Measurements from ENCODE around the gene CAPN3.

CAPN3 gene

DNA sequence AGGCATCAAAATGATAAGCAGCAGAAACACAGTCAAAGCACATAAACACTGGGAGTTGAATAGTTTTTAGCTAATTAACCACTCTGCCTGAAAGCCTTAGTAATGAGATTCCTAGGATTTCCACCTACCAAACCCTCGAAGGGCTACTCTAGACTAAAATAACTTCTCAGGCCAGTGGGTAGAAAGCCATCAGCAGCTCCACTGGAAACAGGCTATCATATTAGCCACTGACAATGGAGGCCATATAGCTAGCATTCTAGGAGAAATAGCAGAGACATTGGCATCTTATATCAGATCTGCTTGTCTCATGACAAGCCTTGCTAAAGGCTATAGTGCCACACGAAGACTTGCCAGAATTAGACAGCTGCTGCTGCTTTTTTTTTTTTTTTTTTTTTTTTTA is 4.5 kb upstream of the CAPN3 start:
- Histone ChIP-seq H3K9me3 (ENCODE audit: control insufficient read depth, low read length) (no peaks in the 10 kb centered on the region), H3K27me3 (ENCODE audit: control insufficient read depth, insufficient read depth, low read length, poor library complexity, severe bottlenecking) (no peaks in the 10 kb centered on the region), H3K27ac (ENCODE audit: insufficient read depth, low read depth, low read length, poor library complexity, severe bottlenecking) (no peak overlapping the region), H3K4me3 (ENCODE audit: insufficient read depth, low read depth, low read length) (no peak overlapping the region), H3K4me1 (ENCODE audit: control insufficient read depth, insufficient read depth, low read length) (no peaks in the 10 kb centered on the region), H3K36me3 (ENCODE audit: control insufficient read depth, insufficient read depth, low read length) (no peaks in the 10 kb centered on the region)
- WGBS, 2 experiments, result 79 to 81% methylated on average over 2 of the region's 2 CpGs

DNA sequence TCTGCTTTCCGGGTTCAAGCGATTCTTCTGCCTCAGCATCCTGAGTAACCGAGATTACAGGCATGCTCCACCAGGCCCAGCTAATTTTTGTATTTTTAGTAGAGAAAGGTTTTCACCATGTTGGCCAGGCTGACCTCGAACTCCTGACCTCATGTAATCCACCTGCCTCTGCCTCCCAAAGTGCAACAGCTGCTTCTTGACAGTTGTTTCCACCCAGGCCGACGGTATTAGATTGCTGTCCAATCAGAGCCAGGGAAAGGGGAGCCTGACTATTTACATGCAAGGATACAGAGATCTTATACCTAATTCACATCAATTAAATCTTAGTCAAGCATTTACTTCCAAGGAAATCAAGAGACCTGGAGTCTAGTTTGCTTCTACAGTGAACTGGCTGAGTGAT is 4.0 kb upstream of the CAPN3 start:
- H3K36me3 ChIP-seq (ENCODE audit: control insufficient read depth, insufficient read depth, low read length), result no peaks in the 10 kb centered on the region
- H3K4me3 ChIP-seq (ENCODE audit: insufficient read depth, low read depth, low read length), result no peak overlapping the region
- WGBS, 2 experiments, result 82 to 93% methylated on average over 6 of the region's 6 CpGs
- no peak overlapping the region for H3K27ac ChIP-seq (ENCODE audit: insufficient read depth, low read depth, low read length, poor library complexity, severe bottlenecking)
- no peaks in the 10 kb centered on the region for H3K4me1 ChIP-seq (ENCODE audit: control insufficient read depth, insufficient read depth, low read length)
- H3K27me3 ChIP-seq (ENCODE audit: control insufficient read depth, insufficient read depth, low read length, poor library complexity, severe bottlenecking), result no peaks in the 10 kb centered on the region
- no peaks in the 10 kb centered on the region for H3K9me3 ChIP-seq (ENCODE audit: control insufficient read depth, low read length)

DNA sequence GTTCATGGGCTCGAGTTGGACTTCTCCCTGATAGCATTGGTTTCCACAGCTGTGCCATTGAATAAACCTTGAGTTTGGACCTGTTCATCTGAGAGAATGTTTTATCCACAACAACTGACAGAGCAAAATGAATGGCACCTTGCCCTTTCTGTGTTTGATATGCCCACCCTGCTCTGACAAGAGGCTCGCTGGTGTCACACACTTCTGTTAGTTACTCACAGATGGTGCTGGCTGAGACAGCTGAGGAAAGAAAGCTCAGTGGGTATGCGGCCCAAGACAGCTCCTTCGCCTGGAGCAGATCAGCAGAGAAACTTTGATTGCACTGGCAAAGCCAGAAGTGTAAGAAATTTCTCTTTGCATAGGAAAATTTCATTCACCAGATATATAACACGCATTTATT is 2.5 kb upstream of the CAPN3 start:
- Histone ChIP-seq H3K9me3 (ENCODE audit: control insufficient read depth, low read length) (no peaks in the 10 kb centered on the region), H3K4me3 (ENCODE audit: insufficient read depth, low read depth, low read length) (no peak overlapping the region), H3K36me3 (ENCODE audit: control insufficient read depth, insufficient read depth, low read length) (no peaks in the 10 kb centered on the region), H3K27me3 (ENCODE audit: control insufficient read depth, insufficient read depth, low read length, poor library complexity, severe bottlenecking) (no peaks in the 10 kb centered on the region), H3K4me1 (ENCODE audit: control insufficient read depth, insufficient read depth, low read length) (no peaks in the 10 kb centered on the region), H3K27ac (ENCODE audit: insufficient read depth, low read depth, low read length, poor library complexity, severe bottlenecking) (no peak overlapping the region)
- 94 to 95% methylated on average over 5 of the region's 5 CpGs for WGBS, 2 experiments

- H3K27me3 ChIP-seq (ENCODE audit: control insufficient read depth, insufficient read depth, low read length, poor library complexity, severe bottlenecking), result no peaks in the 10 kb centered on the region
- H3K4me1 ChIP-seq (ENCODE audit: control insufficient read depth, insufficient read depth, low read length), result no peaks in the 10 kb centered on the region
- H3K9me3 ChIP-seq (ENCODE audit: control insufficient read depth, low read length), result no peaks in the 10 kb centered on the region
- 95 to 96% methylated on average over 2 of the region's 2 CpGs for WGBS, 2 experiments
- H3K27ac ChIP-seq (ENCODE audit: insufficient read depth, low read depth, low read length, poor library complexity, severe bottlenecking), result no peak overlapping the region
- no peaks in the 10 kb centered on the region for H3K36me3 ChIP-seq (ENCODE audit: control insufficient read depth, insufficient read depth, low read length)
- no peak overlapping the region for H3K4me3 ChIP-seq (ENCODE audit: insufficient read depth, low read depth, low read length)
These were observed 1.2 kb upstream of the CAPN3 start for GRCh38 chr15:42358141-42358540.

DNA sequence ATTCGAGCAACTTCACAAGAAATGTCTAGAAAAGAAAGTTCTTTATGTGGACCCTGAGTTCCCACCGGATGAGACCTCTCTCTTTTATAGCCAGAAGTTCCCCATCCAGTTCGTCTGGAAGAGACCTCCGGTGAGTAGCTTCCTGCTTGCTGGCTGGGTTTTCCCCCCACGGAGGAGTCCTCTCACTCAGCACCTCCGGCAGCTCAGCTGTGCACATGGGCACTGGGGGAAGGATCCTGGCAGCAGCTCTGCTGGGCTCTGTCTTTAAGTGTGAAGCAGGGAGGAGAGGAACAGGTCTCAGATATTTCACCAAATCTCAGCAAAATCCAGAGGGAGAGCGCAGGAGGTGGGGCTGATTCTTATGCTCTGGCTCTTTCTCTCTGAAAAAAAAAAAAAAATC is 684 bp downstream of the CAPN3 start:
- whole genome bisulfite sequencing, 2 experiments, result 80 to 84% methylated on average over 6 to 7 of the region's 7 CpGs
- H3K4me3 ChIP-seq (ENCODE audit: insufficient read depth, low read depth, low read length), result no peak overlapping the region

GRCh38 chr15:42360535-42361112 is 1.3 kb downstream of the CAPN3 start:
- H3K27ac ChIP-seq (ENCODE audit: insufficient read depth, low read depth, low read length, poor library complexity, severe bottlenecking), result no peak overlapping the region
- H3K36me3 ChIP-seq (ENCODE audit: control insufficient read depth, insufficient read depth, low read length), result no peaks in the 10 kb centered on the region
- no peaks in the 10 kb centered on the region for H3K27me3 ChIP-seq (ENCODE audit: control insufficient read depth, insufficient read depth, low read length, poor library complexity, severe bottlenecking)
- H3K4me1 ChIP-seq (ENCODE audit: control insufficient read depth, insufficient read depth, low read length), result no peaks in the 10 kb centered on the region
- WGBS, 2 experiments, result 91 to 95% methylated on average over 5 of the region's 5 CpGs
- no peak overlapping the region for H3K4me3 ChIP-seq (ENCODE audit: insufficient read depth, low read depth, low read length)
- no peaks in the 10 kb centered on the region for H3K9me3 ChIP-seq (ENCODE audit: control insufficient read depth, low read length)

More for the DNA sequence above, 684 bp downstream of the CAPN3 start:
- H3K36me3 ChIP-seq (ENCODE audit: control insufficient read depth, insufficient read depth, low read length), result no peaks in the 10 kb centered on the region
- no peak overlapping the region for H3K27ac ChIP-seq (ENCODE audit: insufficient read depth, low read depth, low read length, poor library complexity, severe bottlenecking)
- no peaks in the 10 kb centered on the region for H3K4me1 ChIP-seq (ENCODE audit: control insufficient read depth, insufficient read depth, low read length)
- H3K27me3 ChIP-seq (ENCODE audit: control insufficient read depth, insufficient read depth, low read length, poor library complexity, severe bottlenecking), result no peaks in the 10 kb centered on the region
- no peaks in the 10 kb centered on the region for H3K9me3 ChIP-seq (ENCODE audit: control insufficient read depth, low read length)

DNA sequence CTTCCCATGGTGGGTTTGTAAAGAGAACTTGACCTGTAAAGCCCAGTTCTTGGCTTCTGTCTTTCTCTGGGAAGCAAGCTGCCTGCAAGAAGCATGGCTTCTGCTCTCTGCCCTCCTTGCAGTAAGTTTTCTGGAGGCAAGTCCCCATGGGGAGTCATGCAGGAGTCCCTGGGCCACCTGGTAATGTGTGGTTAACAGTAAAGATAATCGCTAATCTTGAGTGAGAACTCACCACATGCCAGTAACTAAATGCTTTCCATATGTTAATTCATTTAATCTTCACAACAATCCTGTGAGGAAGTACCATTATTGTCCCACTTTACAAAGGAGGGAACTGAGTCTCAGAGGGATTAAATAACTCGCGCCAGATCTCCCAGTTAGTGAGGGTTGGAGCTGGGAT is 4.2 kb downstream of the CAPN3 start:
- Histone ChIP-seq H3K9me3 (ENCODE audit: control insufficient read depth, low read length) (no peaks in the 10 kb centered on the region), H3K4me1 (ENCODE audit: control insufficient read depth, insufficient read depth, low read length) (no peaks in the 10 kb centered on the region), H3K4me3 (ENCODE audit: insufficient read depth, low read depth, low read length) (no peak overlapping the region), H3K36me3 (ENCODE audit: control insufficient read depth, insufficient read depth, low read length) (no peaks in the 10 kb centered on the region), H3K27me3 (ENCODE audit: control insufficient read depth, insufficient read depth, low read length, poor library complexity, severe bottlenecking) (no peaks in the 10 kb centered on the region), H3K27ac (ENCODE audit: insufficient read depth, low read depth, low read length, poor library complexity, severe bottlenecking) (no peak overlapping the region)
- 41 to 50% methylated on average over 2 to 3 of the region's 3 CpGs for WGBS, 2 experiments

GRCh38 chr15:42363942-42364341 is 4.6 kb downstream of the CAPN3 start:
- Histone ChIP-seq H3K27me3 (ENCODE audit: control insufficient read depth, insufficient read depth, low read length, poor library complexity, severe bottlenecking) (no peaks in the 10 kb centered on the region), H3K27ac (ENCODE audit: insufficient read depth, low read depth, low read length, poor library complexity, severe bottlenecking) (no peak overlapping the region), H3K4me1 (ENCODE audit: control insufficient read depth, insufficient read depth, low read length) (no peaks in the 10 kb centered on the region), H3K36me3 (ENCODE audit: control insufficient read depth, insufficient read depth, low read length) (no peaks in the 10 kb centered on the region), H3K9me3 (ENCODE audit: control insufficient read depth, low read length) (no peaks in the 10 kb centered on the region), H3K4me3 (ENCODE audit: insufficient read depth, low read depth, low read length) (no peak overlapping the region)

- Histone ChIP-seq H3K27ac (ENCODE audit: insufficient read depth, low read depth, low read length, poor library complexity, severe bottlenecking) (no peak overlapping the region), H3K36me3 (ENCODE audit: control insufficient read depth, insufficient read depth, low read length) (no peaks in the 10 kb centered on the region), H3K4me3 (ENCODE audit: insufficient read depth, low read depth, low read length) (no peak overlapping the region), H3K27me3 (ENCODE audit: control insufficient read depth, insufficient read depth, low read length, poor library complexity, severe bottlenecking) (no peaks in the 10 kb centered on the region), H3K4me1 (ENCODE audit: control insufficient read depth, insufficient read depth, low read length) (no peaks in the 10 kb centered on the region), H3K9me3 (ENCODE audit: control insufficient read depth, low read length) (no peaks in the 10 kb centered on the region)
- 86 to 92% methylated on average over 1 of the region's 1 CpG for WGBS, 2 experiments
These were observed 5.2 kb downstream of the CAPN3 start for GRCh38 chr15:42364529-42364928.

DNA sequence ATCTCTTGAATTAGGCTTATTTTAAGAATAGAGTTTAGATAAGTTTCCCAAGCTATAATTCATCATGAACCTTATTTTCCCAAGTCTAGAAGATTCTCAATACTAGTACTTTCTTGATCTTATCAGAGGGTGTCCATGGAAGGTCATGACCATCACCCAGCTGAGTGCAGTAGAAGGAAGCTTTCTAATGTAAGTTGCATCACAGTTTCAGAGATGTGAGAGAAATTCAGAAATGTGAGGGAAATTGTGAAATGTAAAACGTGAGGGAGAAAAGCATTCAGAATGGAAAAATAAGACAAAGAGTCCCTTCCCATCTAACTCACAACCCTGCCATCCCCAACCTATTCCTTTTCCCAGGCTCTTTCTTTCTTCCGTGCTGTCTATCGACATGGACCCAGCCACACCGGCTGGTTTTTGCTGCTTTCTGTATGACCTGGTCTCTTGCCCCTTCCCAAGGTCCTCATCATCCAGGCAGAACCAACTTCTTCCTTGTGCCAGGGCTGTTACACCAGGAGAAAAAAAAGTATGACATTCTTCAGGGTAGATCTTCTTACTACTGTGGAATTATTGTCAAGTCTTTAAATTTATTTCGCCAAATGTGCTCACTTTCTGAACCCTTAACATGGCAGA is 6.7 kb downstream of the CAPN3 start:
- H3K4me1 ChIP-seq (ENCODE audit: control insufficient read depth, insufficient read depth, low read length), result no peaks in the 10 kb centered on the region
- no peaks in the 10 kb centered on the region for H3K9me3 ChIP-seq (ENCODE audit: control insufficient read depth, low read length)
- no peaks in the 10 kb centered on the region for H3K36me3 ChIP-seq (ENCODE audit: control insufficient read depth, insufficient read depth, low read length)
- WGBS, 2 experiments, result 89 to 95% methylated on average over 4 to 5 of the region's 5 CpGs
- no peaks in the 10 kb centered on the region for H3K27me3 ChIP-seq (ENCODE audit: control insufficient read depth, insufficient read depth, low read length, poor library complexity, severe bottlenecking)
- H3K27ac ChIP-seq (ENCODE audit: insufficient read depth, low read depth, low read length, poor library complexity, severe bottlenecking), result no peak overlapping the region
- H3K4me3 ChIP-seq (ENCODE audit: insufficient read depth, low read depth, low read length), result no peak overlapping the region

- Histone ChIP-seq H3K4me3 (ENCODE audit: insufficient read depth, low read depth, low read length) (no peak overlapping the region), H3K4me1 (ENCODE audit: control insufficient read depth, insufficient read depth, low read length) (no peaks in the 10 kb centered on the region), H3K9me3 (ENCODE audit: control insufficient read depth, low read length) (no peaks in the 10 kb centered on the region), H3K27ac (ENCODE audit: insufficient read depth, low read depth, low read length, poor library complexity, severe bottlenecking) (no peak overlapping the region), H3K27me3 (ENCODE audit: control insufficient read depth, insufficient read depth, low read length, poor library complexity, severe bottlenecking) (no peaks in the 10 kb centered on the region), H3K36me3 (ENCODE audit: control insufficient read depth, insufficient read depth, low read length) (no peaks in the 10 kb centered on the region)
- WGBS, 2 experiments, result 82 to 84% methylated on average over 5 of the region's 5 CpGs
These were observed 7.7 kb downstream of the CAPN3 start for GRCh38 chr15:42367041-42367440.
